NCI-H2171 treated with DMSO at 0.1 percent for 48 hours (cell line): ENCODE data around the gene ADAM12.

ENCODE experiments used
- DNase-seq: peaks from one replicate; lab custom pipeline; 2025; lab: John Stamatoyannopoulos, UW

Gene ADAM12

GRCh38 chr10:126014309-126014708 lies 374.0 kb downstream of the ADAM12 start:
- DNase-seq: no peak

DNA sequence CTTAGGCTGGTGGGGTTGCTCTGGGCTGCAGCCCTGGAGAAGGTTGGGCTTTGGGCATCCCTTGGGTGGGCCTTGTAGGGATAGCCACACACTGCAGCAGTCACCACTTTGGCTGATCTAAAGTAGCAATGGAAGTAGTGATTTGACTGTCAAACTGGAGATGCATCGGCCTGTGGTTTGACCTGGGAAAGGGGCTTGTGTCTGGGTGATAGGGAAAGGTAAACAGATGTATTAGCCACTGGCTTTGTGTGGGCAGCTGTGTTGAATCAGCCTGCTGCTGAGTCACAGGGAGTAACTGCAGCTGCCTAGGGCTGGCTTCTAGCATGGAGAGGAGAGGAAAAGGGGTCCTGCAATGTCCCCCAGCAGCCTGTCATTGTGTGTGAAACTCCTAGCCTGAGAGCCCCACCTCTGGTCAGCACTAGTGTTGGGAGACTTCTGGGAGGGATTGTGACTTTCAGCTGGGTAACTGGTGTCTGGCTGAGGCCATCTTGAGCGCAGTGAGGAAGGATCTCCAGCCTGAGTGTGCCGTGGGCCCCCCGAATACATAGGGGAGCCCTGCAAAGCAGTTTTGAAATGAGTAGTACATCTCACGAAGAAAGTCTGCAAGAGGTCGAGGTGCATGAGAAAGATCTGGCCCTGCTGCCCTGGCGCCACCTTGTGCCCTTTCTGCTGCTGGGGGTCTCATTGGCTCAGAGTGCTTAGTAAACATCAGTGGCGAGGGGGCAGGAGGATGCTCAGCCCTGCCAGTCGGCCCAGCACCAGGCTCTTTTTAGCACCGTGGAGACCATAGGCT lies 374.6 kb downstream of the ADAM12 start:
- no peak for DNase-seq

- DNase-seq: no peak
Observed at GRCh38 chr10:126012485-126012884, 375.8 kb downstream of the ADAM12 start.

DNA sequence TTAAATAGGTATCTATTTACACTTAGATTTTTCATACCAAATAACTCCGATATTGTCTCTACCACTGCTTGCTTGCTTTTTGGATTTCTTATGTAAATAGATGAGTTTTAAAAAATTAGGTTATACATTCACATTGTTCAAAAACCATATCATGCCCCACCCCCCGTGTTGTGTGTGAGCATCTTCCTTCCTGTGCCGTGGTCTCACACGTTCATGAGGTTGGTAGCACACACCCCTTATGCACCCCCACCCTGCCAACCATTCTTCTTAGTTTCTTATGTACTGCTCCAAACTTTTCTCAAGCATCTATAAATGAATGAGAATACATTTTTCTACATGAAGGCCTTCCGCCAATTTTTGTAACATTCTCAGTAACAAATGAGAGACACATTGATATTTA lies 376.3 kb downstream of the ADAM12 start:
- DNase-seq: no peak

- no peak for DNase-seq
Observed at GRCh38 chr10:126009650-126010049, 378.6 kb downstream of the ADAM12 start.

GRCh38 chr10:126006906-126007305 lies 381.4 kb downstream of the ADAM12 start:
- DNase-seq: peak; percentile 64

DNA sequence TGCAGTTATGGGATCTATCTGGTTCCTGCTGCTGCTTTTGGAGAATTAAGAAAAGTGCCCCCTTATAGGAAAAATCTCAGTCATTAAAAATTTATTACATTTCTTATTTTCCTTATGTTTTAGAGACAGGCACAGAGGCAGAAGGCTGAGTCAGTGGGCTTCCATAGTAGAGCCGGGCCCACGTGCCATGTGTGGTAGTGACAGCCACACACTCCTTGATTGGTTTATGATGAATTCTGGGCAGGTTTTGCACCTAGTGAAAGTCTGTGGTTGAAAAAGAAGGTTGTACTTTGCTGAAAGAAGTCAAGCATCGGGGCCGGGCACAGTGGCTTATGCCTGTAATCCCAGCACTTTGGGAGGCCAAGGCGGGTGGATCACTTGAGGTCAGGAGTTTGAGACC lies 382.0 kb downstream of the ADAM12 start:
- no peak for DNase-seq

DNA sequence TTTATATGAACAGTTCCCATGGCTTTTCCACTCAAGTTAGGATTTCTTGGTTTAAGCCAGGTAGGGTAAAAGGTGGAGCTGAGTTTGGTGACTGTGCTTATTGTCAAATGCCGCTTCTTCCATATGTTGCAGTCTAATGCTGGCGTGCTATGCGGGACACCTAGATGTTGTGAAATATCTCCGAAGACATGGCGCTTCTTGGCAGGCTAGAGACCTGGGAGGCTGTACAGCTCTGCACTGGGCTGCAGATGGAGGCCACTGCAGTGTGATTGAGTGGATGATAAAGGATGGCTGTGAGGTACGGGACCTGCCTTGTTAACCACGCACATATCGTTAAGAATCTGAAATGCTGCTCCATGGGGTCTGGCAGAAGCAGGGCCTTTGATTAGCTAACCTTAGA lies 383.5 kb downstream of the ADAM12 start:
- DNase-seq: no peak

- no peak for DNase-seq
Observed at GRCh38 chr10:126001576-126001975, 386.7 kb downstream of the ADAM12 start.

DNA sequence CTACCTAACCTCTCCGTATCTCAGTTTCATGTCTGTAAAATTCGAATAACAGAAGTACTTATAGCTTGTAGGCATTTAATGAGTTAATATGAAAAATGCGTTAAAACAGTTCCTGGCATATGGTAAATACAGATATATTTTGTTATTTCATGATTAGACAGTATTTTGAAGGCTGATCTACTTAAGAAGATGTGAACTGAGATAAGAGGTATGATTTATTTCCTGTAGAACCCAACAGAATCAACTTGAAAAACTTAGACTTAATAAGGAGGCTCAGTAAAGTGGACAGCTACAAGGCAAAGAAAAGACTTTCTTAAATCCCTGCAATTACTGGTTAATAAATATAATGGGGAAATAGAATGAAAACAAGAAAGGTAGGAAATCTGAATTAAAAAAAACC lies 388.6 kb downstream of the ADAM12 start:
- no peak for DNase-seq

DNA sequence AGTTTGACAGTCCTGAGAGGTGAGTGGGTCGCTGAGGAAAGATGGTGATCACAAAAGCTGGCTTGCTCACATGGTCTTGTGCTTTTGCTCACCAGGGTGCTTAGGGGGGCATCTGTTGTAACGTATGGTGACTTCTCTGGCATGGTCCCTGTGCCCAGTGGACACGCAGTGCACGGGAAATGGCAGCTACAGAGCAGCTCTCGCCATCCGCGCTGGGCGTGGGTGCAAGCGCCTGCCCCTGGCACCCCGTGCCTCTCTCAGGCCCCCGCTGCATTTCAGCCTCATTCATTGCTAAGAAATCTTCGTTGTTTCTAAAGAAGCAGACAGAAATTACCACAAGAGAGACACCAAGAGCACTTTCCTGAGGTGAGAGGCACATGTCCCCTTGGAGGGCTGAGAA lies 390.7 kb downstream of the ADAM12 start:
- no peak for DNase-seq

- DNase-seq: no peak
Observed at GRCh38 chr10:125995726-125996304, 392.5 kb downstream of the ADAM12 start.

- DNase-seq: no peak
Observed at GRCh38 chr10:125994601-125995000, 393.7 kb downstream of the ADAM12 start.

DNA sequence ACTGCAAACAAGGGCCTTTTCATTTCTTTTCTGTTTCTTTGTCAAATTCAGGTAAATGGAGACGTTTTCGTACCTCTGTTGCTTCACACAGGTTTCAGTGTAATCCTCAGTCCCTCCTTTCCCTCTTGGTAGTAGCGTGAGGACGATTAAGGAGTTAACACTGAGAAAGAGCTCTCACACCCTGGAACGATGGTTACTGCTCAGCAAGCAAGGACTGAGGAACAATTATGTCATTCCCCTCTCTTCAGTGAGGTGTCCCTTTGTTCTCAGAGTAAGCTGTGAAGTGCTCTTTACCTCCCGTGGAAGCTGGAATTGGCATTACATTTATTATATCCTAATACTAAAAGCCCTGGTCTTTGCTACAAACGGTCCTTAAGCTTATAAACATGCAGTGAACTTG lies 396.0 kb downstream of the ADAM12 start:
- no peak for DNase-seq

DNA sequence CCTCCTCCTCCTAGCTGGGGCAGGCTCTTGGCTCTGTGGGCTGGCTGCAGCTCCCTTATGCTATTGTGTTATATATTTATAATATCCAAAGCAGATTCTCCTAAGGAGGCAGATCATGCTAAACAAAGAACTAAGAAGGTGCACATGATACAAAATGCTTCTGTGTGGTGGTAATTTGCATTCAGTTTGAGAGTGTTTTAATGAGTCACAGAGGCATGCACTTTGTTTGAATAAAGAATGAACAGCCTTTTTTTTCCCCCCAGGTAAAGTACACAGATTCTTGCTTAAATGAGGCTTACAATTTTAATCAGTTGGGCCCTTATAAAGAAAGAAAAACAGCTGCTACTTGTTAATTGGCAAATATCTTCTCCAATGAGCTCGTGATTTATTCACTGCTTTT lies 396.9 kb downstream of the ADAM12 start:
- no peak for DNase-seq

DNA sequence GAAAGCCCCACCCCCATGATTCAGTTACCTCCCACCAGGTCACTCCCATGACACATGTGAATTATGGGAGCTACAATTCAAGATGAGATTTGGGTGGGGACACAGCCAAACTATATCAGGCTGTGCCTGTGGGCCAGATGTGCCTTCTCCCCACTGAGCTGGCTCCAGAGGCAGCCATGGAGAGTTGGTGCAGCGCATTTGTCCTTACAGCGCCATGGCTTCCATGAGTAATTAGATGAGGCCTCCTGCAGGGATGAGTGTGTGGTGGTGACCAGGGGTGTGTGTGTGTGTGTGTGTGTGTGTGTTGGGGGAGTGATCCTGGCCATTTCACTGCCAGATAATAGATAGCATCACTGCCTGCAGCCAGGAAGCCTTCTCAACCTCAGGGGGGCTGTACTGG lies 397.3 kb downstream of the ADAM12 start:
- no peak for DNase-seq

DNA sequence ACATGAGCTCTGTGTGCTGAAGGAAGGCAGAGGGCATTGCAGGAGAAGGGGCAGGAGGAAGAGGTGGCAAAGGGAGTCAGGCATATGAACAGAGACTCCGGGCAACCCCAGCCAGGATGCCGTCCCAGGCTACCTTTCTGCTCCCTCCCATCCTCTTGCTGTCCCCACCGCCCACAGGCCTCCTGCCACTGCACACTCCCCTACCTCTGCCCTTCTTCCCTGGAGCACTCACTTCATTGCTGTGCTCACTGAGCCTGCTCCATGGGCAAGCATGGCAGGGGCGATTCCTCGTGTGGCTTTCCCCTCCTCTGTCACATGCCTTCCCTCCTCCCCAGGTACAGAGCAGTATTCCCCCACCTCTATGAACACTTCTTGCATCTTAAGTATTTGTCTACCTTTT lies 398.5 kb downstream of the ADAM12 start:
- DNase-seq: no peak

- DNase-seq: no peak
Observed at GRCh38 chr10:125985557-125986240, 402.6 kb downstream of the ADAM12 start.

DNA sequence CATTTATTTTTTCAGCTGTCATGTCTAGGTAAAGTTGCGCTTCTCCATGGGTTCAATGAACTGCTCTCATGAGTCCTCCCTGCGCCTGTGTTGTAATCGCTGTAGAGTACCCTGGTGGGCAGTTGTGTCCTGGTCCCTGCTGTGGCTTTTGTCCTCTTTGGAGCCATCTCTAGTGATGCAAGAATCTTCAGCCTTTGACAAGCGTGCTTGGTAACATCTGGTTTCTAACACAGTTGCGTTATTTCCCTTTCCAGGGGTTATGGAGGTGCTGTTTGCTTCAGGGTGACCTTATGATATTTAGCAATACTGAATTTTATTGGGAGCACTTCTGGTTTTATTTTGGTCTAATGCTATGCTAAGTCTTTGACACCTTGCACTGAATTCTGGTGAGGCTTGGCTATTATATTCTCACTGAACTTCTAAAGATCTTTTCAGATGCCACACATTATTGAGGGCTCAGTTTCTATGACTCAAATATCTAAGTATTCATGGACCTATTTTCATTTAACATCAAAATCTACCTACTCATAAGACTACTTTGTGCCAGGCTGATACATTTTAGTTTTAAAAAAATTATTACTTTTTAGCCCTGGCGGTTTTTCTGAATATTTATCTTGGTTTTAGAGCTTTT lies 403.3 kb downstream of the ADAM12 start:
- no peak for DNase-seq

DNA sequence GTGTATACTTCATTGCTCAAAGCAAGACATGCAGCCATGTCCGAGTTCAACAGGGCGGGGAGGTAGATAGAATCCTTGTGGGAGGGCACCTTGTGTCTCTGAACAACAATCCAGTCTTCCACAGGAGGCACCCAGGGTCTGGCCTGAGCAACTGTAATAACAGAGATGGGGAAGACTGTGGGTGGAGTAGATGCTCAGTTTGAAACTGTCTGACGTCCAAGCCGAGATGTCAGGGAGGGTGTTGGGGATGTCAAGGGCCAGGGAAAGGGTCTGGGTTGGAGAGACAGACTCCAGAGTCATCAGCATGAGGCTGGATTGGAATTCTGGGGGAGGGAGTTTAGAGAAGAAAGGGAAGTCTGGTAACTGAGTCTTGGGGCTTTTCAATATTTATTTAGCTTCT lies 403.9 kb downstream of the ADAM12 start:
- no peak for DNase-seq

DNA sequence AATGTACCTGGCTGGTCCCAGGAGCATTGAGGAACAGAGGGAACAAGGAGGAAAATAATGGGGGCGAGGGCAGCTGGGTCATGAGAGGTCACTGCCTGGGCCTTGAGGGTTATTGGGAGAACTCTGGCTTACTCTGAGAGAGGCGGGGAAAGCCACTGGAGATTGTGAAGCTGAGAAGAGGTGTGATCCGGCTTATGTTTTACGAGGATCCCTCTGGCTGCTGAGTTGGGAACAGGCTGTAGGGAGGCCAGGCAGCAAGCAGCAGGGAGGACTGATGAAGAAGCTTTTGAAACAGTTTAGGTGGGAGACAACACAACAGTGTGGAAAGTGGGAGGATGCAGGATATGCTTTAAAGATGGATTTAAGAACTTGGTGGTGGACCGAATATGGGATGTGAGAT lies 404.6 kb downstream of the ADAM12 start:
- DNase-seq: no peak

- no peak for DNase-seq
Observed at GRCh38 chr10:125983161-125983560, 405.1 kb downstream of the ADAM12 start.
